Thyroid gland (tissue), 4 donors: ENCODE measurements around the gene RPA3.

Experiments used
- POLR2A ChIP-seq, 2 donors: fragments of 450-650 bp; IDR thresholded peaks; one replicate each; pipeline ENCODE4 v1.6.1; 2017; ENCODE audit warnings: antibody characterized with exemption in 2 of 2, mild to moderate bottlenecking in 2 of 2, moderate library complexity in 1 of 2
- TF ChIP-seq, protein P1 (sequence below), 6 experiments: fragments of 200-600 bp in 3 of 6; fragments of 450-650 bp in 3 of 6; sonication (generic) in 3 of 6; IDR thresholded peaks; one replicate each; pipeline ENCODE4 v1.5.1; 2016 to 2019; ENCODE audit warnings: antibody characterized with exemption in 6 of 6, mild to moderate bottlenecking in 2 of 6, inconsistent platforms in 1 of 6, moderate library complexity in 1 of 6

DNA sequence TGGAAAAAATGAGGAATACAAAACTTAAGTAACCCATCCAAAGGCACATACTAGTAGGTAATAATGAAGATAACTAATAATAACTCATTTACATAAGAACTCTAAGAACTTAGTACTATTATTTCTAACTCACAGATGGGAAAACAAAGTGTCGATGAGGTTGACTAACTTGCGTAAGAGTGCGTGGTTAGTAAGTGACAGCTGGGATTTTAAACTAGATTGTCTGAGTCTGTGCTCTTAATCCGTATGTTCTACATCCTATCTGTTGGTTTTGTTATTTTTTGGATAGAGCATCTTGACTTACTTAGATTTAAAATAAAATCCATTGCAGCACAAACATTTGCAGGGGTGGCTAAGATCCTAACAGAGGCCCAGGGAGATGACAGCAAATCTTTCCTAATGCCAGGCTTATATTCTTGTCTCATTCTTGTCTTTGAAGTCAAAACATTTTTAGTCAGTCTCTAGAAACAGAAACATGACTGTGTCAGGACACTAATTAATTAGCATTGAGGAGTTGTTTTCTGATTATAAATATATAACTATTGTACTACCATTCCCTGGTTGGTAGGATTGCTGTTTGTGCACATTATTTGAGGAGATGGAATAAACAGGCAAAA is 11.7 kb downstream of the RPA3 start:
- TF ChIP-seq, protein P1, sequence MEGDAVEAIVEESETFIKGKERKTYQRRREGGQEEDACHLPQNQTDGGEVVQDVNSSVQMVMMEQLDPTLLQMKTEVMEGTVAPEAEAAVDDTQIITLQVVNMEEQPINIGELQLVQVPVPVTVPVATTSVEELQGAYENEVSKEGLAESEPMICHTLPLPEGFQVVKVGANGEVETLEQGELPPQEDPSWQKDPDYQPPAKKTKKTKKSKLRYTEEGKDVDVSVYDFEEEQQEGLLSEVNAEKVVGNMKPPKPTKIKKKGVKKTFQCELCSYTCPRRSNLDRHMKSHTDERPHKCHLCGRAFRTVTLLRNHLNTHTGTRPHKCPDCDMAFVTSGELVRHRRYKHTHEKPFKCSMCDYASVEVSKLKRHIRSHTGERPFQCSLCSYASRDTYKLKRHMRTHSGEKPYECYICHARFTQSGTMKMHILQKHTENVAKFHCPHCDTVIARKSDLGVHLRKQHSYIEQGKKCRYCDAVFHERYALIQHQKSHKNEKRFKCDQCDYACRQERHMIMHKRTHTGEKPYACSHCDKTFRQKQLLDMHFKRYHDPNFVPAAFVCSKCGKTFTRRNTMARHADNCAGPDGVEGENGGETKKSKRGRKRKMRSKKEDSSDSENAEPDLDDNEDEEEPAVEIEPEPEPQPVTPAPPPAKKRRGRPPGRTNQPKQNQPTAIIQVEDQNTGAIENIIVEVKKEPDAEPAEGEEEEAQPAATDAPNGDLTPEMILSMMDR (IDR thresholded peaks at IDR 0.05): no peak
- TF ChIP-seq POLR2A (IDR thresholded peaks at IDR 0.05): no peak
